Measurements from ENCODE around the gene PLCG2. TPM values are rescaled to one million over a fixed set of nuclear protein-coding genes. Genes with fewer than 3 reads are reported as not detected.
A peak's percentile ranks its signal among the peaks of the same experiment; 100 is the strongest.

PLCG2 gene
- polyA plus RNA-seq, 2 of the 4 experiments (the other 2 are of a cell fraction), result 2.8 to 6.0 TPM

DNA sequence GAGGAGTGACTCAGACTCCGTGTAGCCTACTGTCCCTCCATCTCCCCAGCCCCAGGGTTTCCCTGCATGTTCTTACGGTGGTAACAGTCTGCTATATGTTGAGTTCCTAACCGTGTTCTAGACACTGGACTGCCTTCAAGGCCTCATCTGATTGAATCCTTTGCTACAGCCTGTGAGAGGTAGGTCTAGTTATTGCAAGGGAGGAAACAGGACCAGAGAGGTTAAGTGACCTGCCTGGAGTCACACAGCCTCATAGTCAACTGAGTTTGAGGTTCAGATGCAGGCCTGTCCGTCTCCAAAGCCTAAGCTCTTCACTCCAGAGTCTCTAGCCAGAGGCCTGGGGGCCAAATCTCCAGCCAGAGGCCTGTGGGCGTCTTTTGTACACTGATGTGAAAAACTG, 134.1 kb downstream of the PLCG2 start:
- no peak for FAIRE-seq
- no peaks in the 10 kb centered on the region for H3K4me1 ChIP-seq
- ChIA-PET CTCF (no interaction called here), POLR2A (no interaction called here)
- 45% methylated on average over 4 of the region's 5 CpGs for WGBS (ENCODE audit: missing lambda C conversion rate)
- no peaks in the 10 kb centered on the region for H3K9me3 ChIP-seq
- no peak overlapping the region for H3K4me3 ChIP-seq
- TF ChIP-seq POLR2AphosphoS2 (conservative IDR thresholded peaks at IDR 0.05; ENCODE audit: low read length), result no peak
- peak; percentile 71 for TF ChIP-seq ZFP36 (IDR thresholded peaks at IDR 0.05; ENCODE audit: borderline replicate concordance, partially characterized antibody)
- no peak for ATAC-seq
- H3K4me2 ChIP-seq, result no peak overlapping the region
- H3K27ac ChIP-seq, result no peak overlapping the region
- DNase-seq (ENCODE audit: low read depth in 1 of 2, low spot score in 1 of 2), result no peak

DNA sequence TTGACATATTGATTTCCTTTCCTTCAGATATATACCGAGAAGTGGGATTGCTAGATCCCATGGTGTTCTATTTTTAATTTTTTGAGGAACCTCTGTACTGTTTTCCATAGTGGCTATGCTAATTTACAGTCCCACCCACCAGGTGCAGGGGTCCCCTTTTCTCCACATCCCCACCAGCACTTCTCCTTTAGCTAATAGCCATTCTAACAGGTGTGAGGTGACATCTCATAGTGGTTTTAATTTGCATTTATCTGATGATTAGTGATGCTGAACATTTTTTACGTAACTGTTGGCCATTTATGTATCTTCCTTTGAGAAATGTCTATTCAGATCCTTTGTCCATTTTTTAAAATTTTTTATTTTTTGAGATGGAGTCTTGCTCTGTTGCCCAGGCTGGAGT, 138.3 kb downstream of the PLCG2 start:
- no peak for ATAC-seq
- ChIA-PET POLR2A (no interaction called here), CTCF (interaction anchor here (1.8 kb wide), 1 partner anchor 23 kb away, joined by 6 read pairs; no protein-coding TSS in a partner anchor)
- H3K4me1 ChIP-seq, result no peaks in the 10 kb centered on the region
- H3K4me2 ChIP-seq, result no peak overlapping the region
- FAIRE-seq, result no peak
- WGBS (ENCODE audit: missing lambda C conversion rate), result 77% methylated on average over 2 of the region's 2 CpGs
- TF ChIP-seq CBX2 (IDR thresholded peaks at IDR 0.05; ENCODE audit: borderline replicate concordance, low read depth) (no peak), POLR2AphosphoS2 (conservative IDR thresholded peaks at IDR 0.05; ENCODE audit: low read length) (no peak), ZSCAN20 (CRISPR knock-in tag; IDR thresholded peaks at IDR 0.05) (no peak), CHD2 (IDR thresholded peaks at IDR 0.05; ENCODE audit: low read length, partially characterized antibody) (no peak), NR3C1 (IDR thresholded peaks at IDR 0.05) (no peak), JUN (IDR thresholded peaks at IDR 0.05) (no peak), SMC3 (IDR thresholded peaks at IDR 0.05) (no peak), ESRRA (IDR thresholded peaks at IDR 0.05; ENCODE audit: borderline replicate concordance, low read length) (no peak), CBX8 (IDR thresholded peaks at IDR 0.05) (no peak), ZNF302 (CRISPR knock-in tag; IDR thresholded peaks at IDR 0.05) (no peak)
- TF ChIP-seq, protein P1, sequence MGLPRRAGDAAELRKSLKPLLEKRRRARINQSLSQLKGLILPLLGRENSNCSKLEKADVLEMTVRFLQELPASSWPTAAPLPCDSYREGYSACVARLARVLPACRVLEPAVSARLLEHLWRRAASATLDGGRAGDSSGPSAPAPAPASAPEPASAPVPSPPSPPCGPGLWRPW (IDR thresholded peaks at IDR 0.05), result no peak
- no peaks in the 10 kb centered on the region for H3K9me3 ChIP-seq
- no peak for DNase-seq (ENCODE audit: low read depth in 1 of 2, low spot score in 1 of 2)
- H3K27ac ChIP-seq, result no peak overlapping the region
- H3K4me3 ChIP-seq, result no peak overlapping the region

DNA sequence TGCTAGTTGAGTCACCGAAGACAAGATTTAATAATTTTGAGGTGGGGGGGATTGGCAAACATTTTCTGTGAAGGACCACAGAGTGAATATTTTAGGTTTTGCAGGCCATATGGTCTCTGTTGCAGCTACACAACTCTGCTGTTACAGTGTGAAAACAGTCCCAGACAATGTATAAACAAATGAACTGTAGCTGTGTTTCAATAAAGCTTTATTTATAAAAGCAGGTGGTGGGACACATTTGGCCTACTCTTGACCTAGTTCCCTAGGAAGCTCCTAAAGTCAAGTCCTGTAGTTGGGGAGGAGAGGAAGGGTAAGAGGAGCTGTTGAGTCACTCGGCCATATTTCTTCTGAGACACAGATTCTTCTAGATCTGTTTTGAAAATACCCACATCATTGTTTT, 139.8 kb downstream of the PLCG2 start:
- ATAC-seq (no peak), FAIRE-seq (no peak), DNase-seq (ENCODE audit: low read depth in 1 of 2, low spot score in 1 of 2) (no peak)
- no peak overlapping the region for H3K4me3 ChIP-seq
- no peak overlapping the region for H3K27ac ChIP-seq
- H3K4me2 ChIP-seq, result no peak overlapping the region
- 58% methylated on average over 2 of the region's 2 CpGs for WGBS (ENCODE audit: missing lambda C conversion rate)
- no peaks in the 10 kb centered on the region for H3K4me1 ChIP-seq
- ChIA-PET CTCF (interaction anchor here (0.8 to 1.8 kb wide), 2 partner anchors 9 to 22 kb away, joined by 3 to 6 read pairs; no protein-coding TSS in a partner anchor), POLR2A (no interaction called here)
- TF ChIP-seq, protein P2, sequence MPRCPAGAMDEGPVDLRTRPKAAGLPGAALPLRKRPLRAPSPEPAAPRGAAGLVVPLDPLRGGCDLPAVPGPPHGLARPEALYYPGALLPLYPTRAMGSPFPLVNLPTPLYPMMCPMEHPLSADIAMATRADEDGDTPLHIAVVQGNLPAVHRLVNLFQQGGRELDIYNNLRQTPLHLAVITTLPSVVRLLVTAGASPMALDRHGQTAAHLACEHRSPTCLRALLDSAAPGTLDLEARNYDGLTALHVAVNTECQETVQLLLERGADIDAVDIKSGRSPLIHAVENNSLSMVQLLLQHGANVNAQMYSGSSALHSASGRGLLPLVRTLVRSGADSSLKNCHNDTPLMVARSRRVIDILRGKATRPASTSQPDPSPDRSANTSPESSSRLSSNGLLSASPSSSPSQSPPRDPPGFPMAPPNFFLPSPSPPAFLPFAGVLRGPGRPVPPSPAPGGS (IDR thresholded peaks at IDR 0.05), result no peak
- TF ChIP-seq, protein P3, sequence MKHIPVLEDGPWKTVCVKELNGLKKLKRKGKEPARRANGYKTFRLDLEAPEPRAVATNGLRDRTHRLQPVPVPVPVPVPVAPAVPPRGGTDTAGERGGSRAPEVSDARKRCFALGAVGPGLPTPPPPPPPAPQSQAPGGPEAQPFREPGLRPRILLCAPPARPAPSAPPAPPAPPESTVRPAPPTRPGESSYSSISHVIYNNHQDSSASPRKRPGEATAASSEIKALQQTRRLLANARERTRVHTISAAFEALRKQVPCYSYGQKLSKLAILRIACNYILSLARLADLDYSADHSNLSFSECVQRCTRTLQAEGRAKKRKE (CRISPR knock-in tag; IDR thresholded peaks at IDR 0.05; ENCODE audit: low read depth), result no peak
- H3K9me3 ChIP-seq, result no peaks in the 10 kb centered on the region

DNA sequence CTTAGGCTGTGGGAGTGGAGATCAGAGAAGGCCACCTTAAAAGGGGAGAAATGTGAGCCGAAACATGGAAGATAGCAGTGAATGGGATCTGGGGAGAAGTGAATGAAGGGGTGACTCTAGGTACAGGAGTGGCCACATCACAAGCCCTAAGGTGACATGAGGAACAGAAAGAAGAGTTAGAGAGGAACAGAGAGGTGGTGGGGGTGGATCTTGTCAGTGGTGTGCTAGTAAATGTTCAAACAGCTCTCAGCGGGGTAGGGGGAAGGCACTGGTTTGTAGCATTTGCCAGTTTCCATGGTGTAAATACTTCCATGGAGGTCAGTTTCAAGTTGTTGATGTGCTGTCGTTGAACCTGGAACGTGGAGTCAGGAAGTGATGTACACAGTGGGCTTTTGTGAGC, 141.4 kb downstream of the PLCG2 start:
- no peaks in the 10 kb centered on the region for H3K4me1 ChIP-seq
- TF ChIP-seq NR3C1 (IDR thresholded peaks at IDR 0.05), result no peak
- no peak for TF ChIP-seq ZFP36 (IDR thresholded peaks at IDR 0.05; ENCODE audit: borderline replicate concordance, partially characterized antibody)
- TF ChIP-seq CBX2 (IDR thresholded peaks at IDR 0.05; ENCODE audit: borderline replicate concordance, low read depth), result no peak
- TF ChIP-seq FOSB (CRISPR knock-in tag; IDR thresholded peaks at IDR 0.05), result no peak
- TF ChIP-seq HOXB5 (CRISPR knock-in tag; IDR thresholded peaks at IDR 0.05), result no peak
- TF ChIP-seq, protein P4, sequence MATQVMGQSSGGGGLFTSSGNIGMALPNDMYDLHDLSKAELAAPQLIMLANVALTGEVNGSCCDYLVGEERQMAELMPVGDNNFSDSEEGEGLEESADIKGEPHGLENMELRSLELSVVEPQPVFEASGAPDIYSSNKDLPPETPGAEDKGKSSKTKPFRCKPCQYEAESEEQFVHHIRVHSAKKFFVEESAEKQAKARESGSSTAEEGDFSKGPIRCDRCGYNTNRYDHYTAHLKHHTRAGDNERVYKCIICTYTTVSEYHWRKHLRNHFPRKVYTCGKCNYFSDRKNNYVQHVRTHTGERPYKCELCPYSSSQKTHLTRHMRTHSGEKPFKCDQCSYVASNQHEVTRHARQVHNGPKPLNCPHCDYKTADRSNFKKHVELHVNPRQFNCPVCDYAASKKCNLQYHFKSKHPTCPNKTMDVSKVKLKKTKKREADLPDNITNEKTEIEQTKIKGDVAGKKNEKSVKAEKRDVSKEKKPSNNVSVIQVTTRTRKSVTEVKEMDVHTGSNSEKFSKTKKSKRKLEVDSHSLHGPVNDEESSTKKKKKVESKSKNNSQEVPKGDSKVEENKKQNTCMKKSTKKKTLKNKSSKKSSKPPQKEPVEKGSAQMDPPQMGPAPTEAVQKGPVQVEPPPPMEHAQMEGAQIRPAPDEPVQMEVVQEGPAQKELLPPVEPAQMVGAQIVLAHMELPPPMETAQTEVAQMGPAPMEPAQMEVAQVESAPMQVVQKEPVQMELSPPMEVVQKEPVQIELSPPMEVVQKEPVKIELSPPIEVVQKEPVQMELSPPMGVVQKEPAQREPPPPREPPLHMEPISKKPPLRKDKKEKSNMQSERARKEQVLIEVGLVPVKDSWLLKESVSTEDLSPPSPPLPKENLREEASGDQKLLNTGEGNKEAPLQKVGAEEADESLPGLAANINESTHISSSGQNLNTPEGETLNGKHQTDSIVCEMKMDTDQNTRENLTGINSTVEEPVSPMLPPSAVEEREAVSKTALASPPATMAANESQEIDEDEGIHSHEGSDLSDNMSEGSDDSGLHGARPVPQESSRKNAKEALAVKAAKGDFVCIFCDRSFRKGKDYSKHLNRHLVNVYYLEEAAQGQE (IDR thresholded peaks at IDR 0.05), result no peak
- no peak for TF ChIP-seq MYC (IDR thresholded peaks at IDR 0.05; ENCODE audit: borderline replicate concordance, low read length)
- no peak for TF ChIP-seq TFCP2L1 (CRISPR knock-in tag; IDR thresholded peaks at IDR 0.05)
- TF ChIP-seq, protein P3 (CRISPR knock-in tag; IDR thresholded peaks at IDR 0.05; ENCODE audit: low read depth), result no peak
- no peak for TF ChIP-seq HEYL (CRISPR knock-in tag; IDR thresholded peaks at IDR 0.05)
- TF ChIP-seq HOXA7 (CRISPR knock-in tag; IDR thresholded peaks at IDR 0.05), result no peak
- no peak for TF ChIP-seq RFX5 (IDR thresholded peaks at IDR 0.05)
- TF ChIP-seq SREBF2 (IDR thresholded peaks at IDR 0.05), result no peak
- TF ChIP-seq MAFK (IDR thresholded peaks at IDR 0.05; ENCODE audit: partially characterized antibody), result no peak
- no peak for TF ChIP-seq RARB (CRISPR knock-in tag; IDR thresholded peaks at IDR 0.05)
- TF ChIP-seq ZSCAN20 (CRISPR knock-in tag; IDR thresholded peaks at IDR 0.05), result no peak
- 91% methylated on average over 4 of the region's 4 CpGs for WGBS (ENCODE audit: missing lambda C conversion rate)
- no peak overlapping the region for H3K4me3 ChIP-seq
- ATAC-seq (no peak), DNase-seq (ENCODE audit: low read depth in 1 of 2, low spot score in 1 of 2) (no peak), FAIRE-seq (no peak)
- POLR2A ChIA-PET, result no interaction called here
- CTCF ChIA-PET, result no interaction called here
- H3K9me3 ChIP-seq, result no peaks in the 10 kb centered on the region
- no peak overlapping the region for H3K27ac ChIP-seq
- no peak overlapping the region for H3K4me2 ChIP-seq
